Lower leg skin (tissue), 4 donors: ENCODE results near the gene LAMC3. TPM values are rescaled to one million over a fixed set of nuclear protein-coding genes. Genes with fewer than 3 reads are reported as not detected.

Experiments
- DNase-seq, 2 donors: peaks; one replicate each; pipeline ENCODE4 v3.0.0-alpha.2; 2019; ENCODE audit warnings: low spot score in 2 of 2
- H3K4me3 ChIP-seq: fragments of 200-600 bp; sonication (generic); 2 replicates; pipeline ENCODE4 v1.5.1; 2017; ENCODE audit warnings: mild to moderate bottlenecking, low read depth; ENCODE audit not compliant: poor library complexity, severe bottlenecking
- POLR2A ChIP-seq, 2 donors: fragments of 450-650 bp; IDR thresholded peaks; one replicate each; pipeline ENCODE4 v1.6.1; 2016 to 2017; ENCODE audit warnings: antibody characterized with exemption in 2 of 2, mild to moderate bottlenecking in 1 of 2, moderate library complexity in 1 of 2
- WGBS, 2 donors: methylation state at CpG; one replicate each; pipeline ENCODE4 v1.1.5; 2018; 5-methylcytosine and 5-hydroxymethylcytosine counted together
- intact Hi-C: fragments of 100-400 bp; cut with DNase I; formaldehyde crosslinking; loops from one replicate; pipeline ENCODE4 v1.15.0; 2023; ENCODE audit warnings: low total_unique reads
- total RNA-seq, 4 donors: library from RNA; depleted of rRNA; stranded (reverse); fragments of >200 nt; gene quantifications; one replicate each; pipeline ENCODE4 v1.1.0, GENCODE V29; 2016
- TF ChIP-seq, protein P1 (sequence below), 3 donors: fragments of 450-650 bp; IDR thresholded peaks; one replicate each; pipeline ENCODE4 v1.5.1; 2016; ENCODE audit warnings: antibody characterized with exemption in 3 of 3, mild to moderate bottlenecking in 3 of 3, moderate library complexity in 2 of 3

LAMC3 gene
- total RNA-seq, 4 donors from 2014 or later = 9.1 to 23.0 (median 11.2) TPM

DNA sequence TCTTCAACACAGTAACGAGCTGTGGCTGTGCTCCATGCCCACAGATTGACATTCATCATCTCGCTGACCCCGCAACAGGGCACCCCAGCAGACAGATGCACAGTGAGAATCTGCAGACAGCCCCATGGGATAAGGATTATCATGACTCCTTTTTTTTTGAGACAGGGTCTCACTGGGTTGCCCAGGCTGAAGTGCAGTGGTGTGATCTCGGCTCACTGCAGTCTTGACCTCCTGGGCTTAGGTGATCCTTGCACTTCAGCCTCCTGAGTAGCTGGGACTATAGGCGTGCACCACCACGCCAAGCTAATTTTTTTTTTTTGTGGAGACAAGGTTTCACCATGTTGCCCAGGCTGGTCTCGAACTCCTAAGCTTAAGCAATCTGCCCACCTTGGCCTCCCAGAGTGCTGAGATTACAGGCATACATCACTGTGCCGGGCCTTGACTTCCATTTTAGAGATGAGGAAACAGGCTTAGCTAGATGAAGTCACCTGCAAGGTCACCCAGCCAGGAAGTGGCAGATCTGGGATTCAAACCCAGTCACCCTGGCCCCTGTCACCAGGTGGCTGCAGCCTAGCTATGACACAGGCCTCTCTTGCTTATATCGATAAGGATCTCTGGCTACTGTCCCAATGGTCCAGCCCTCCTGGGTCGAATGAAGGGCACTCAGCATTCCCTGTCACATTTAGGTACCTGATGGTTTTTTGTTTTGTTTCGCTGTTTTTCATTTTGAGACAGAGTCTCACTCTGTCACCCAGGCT, 92.4 kb downstream of the LAMC3 start:
- WGBS, 2 donors = 89 to 90% methylated on average over 11 of the region's 11 CpGs
- DNase-seq = no peak

DNA sequence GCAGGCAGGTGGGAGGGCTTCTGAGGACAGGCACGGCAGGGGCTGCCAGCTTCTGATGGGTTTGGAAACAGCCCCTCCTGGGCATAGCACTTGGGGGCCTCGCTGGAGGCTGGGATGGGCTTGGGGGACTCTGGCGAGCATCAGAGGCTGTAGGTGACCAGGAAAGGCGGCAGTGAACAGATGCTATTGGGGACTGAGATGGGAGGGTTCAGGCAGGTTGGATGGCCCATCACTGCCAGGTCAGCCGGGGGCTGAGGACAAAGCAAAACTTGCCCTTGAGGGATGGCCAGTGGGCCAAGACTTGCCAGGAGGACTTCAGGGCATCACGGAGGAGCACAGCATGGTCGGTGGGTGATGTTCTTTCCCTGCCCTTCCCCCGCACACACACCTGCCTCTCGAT, 94.0 kb downstream of the LAMC3 start:
- TF ChIP-seq POLR2A (IDR thresholded peaks at IDR 0.05) = no peak
- TF ChIP-seq, protein P1, sequence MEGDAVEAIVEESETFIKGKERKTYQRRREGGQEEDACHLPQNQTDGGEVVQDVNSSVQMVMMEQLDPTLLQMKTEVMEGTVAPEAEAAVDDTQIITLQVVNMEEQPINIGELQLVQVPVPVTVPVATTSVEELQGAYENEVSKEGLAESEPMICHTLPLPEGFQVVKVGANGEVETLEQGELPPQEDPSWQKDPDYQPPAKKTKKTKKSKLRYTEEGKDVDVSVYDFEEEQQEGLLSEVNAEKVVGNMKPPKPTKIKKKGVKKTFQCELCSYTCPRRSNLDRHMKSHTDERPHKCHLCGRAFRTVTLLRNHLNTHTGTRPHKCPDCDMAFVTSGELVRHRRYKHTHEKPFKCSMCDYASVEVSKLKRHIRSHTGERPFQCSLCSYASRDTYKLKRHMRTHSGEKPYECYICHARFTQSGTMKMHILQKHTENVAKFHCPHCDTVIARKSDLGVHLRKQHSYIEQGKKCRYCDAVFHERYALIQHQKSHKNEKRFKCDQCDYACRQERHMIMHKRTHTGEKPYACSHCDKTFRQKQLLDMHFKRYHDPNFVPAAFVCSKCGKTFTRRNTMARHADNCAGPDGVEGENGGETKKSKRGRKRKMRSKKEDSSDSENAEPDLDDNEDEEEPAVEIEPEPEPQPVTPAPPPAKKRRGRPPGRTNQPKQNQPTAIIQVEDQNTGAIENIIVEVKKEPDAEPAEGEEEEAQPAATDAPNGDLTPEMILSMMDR (IDR thresholded peaks at IDR 0.05) = no peak

More for the DNA sequence above, 92.4 kb downstream of the LAMC3 start:
- TF ChIP-seq POLR2A (IDR thresholded peaks at IDR 0.05) = no peak
- TF ChIP-seq, protein P1 (IDR thresholded peaks at IDR 0.05) = no peak
- intact Hi-C loops = no loop called here
- no peak overlapping the region for H3K4me3 ChIP-seq

DNA sequence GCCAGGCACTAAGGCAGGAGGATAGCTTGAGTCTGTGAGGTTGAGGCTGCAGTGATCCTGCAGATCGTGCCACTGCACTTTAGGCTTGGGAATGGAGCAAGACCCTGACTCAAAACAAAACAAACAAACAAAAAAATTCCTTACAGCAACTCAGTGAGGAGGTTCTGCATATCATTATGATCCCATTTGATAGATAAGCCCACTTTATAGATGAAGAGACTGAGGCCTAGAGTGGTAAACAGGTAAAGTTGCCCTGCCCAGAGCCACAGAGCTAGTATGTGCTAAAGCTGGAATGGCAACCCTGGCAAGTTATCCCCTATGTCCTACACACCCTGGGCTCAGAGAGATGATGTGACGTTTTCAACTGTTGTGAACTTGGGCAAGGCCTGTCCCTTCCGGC, 94.6 kb downstream of the LAMC3 start:
- TF ChIP-seq, protein P1 (IDR thresholded peaks at IDR 0.05) = no peak
- no peak for TF ChIP-seq POLR2A (IDR thresholded peaks at IDR 0.05)
- intact Hi-C loops = no loop called here
- no peak overlapping the region for H3K4me3 ChIP-seq
- 92 to 95% methylated on average over 3 of the region's 3 CpGs for WGBS, 2 donors
- no peak for DNase-seq

More for the DNA sequence above, 94.0 kb downstream of the LAMC3 start:
- intact Hi-C loops = no loop called here
- WGBS, 2 donors = 81 to 82% methylated on average over 7 to 9 of the region's 9 CpGs
- H3K4me3 ChIP-seq = no peak overlapping the region
- no peak for DNase-seq

DNA sequence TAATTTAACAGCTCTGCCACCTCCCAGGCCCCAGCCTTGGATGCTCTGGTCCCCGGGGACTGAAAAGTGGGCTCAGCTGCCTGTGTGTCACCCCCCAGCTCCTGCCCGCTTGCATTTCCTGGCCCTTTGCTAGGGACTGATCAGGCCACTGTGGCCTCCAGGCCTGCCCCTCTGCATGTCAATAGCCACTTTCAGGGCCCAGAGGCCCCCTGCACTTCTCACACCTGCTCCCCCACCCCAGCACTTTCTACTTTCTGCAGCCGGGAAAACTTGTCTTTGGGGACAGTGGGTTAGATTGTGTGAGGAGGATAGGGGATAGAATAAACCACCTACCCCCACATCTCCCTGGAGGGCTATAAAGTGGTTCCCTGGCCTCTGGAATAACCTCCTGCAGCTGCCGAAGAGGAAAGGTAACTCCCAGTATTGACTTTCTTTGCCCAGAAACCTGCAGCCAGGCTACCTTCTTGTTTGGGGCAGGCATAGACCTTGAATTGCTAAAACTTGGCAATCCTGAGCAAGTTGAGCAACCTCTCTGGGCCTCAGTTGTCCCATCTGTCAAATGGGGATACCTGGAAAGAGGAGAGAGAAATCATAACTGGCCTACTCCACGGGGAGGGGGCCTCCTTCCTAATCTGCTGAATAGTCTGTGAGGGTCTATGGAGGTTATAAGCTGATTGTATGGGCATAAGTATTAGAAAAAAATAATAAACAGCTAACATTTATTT, 95.2 kb downstream of the LAMC3 start:
- no peak overlapping the region for H3K4me3 ChIP-seq
- no peak for DNase-seq
- TF ChIP-seq, protein P1 (IDR thresholded peaks at IDR 0.05) = no peak
- no peak for TF ChIP-seq POLR2A (IDR thresholded peaks at IDR 0.05)
- 78 to 91% methylated on average over 5 of the region's 5 CpGs for WGBS, 2 donors
- intact Hi-C loops = no loop called here

DNA sequence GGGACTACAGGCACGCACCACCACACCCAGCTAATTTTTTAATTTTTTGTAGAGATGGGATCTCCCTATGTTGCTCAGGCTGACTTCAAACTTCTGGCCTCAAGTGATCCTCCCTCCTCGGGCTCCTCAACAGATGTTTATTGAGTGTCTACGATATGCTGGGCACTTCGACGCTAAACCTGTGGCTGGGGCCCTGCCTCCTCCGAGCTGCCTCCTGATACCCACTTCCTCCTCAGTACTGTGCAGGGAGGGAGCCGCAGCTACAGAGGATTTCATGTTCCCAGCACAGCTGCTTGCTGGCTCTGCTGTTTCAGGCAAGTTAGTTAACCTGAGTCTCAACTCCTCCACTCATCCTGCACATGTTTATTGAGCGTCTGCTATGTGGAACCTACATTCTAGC, 97.0 kb downstream of the LAMC3 start:
- TF ChIP-seq, protein P1 (IDR thresholded peaks at IDR 0.05) = no peak
- no peak for TF ChIP-seq POLR2A (IDR thresholded peaks at IDR 0.05)
- no peak overlapping the region for H3K4me3 ChIP-seq
- intact Hi-C loops = no loop called here
- DNase-seq = no peak
- WGBS, 2 donors = 90 to 92% methylated on average over 8 of the region's 8 CpGs
